Pericardium fibroblast (primary cell): Measurements from ENCODE around the gene ZNHIT6. TPM values are rescaled to one million over a fixed set of nuclear protein-coding genes. Genes with fewer than 3 reads are reported as not detected.

Experiments
- total RNA-seq: library from RNA; depleted of rRNA; stranded (reverse); fragments of >200 nt; gene quantifications from 2 replicates; pipeline ENCODE4 v1.2.3, GENCODE V29; 2015

Gene ZNHIT6
- total RNA-seq, result 9.1 and 10.7 TPM in 2 replicates

GRCh38 chr1:85707990-85708828, at the start of gene ZNHIT6:
ZNHIT6 (minus strand) TSS chr1:85708433; CDS start chr1:85708284, 149 bp downstream.

Other genes starting within 250 kb of the ZNHIT6 start
- 24.9 and 82.9 TPM in 2 replicates for gene DDAH1, start 243.3 kb downstream of the ZNHIT6 start, total RNA-seq
- 110 and 339 TPM in 2 replicates for gene CCN1, start 127.7 kb downstream of the ZNHIT6 start, total RNA-seq